Cardiac muscle cell (in vitro differentiated cells and primary cell): ENCODE data around the gene SPACA6. TPM values are rescaled to one million over a fixed set of nuclear protein-coding genes. Genes with fewer than 3 reads are reported as not detected.

Source experiments
- DNase-seq, 2 donors: peaks; one replicate each; pipeline versions ENCODE4 v3.0.0 to v3.0.0-alpha.2; 2010 to 2017; ENCODE audit warnings: low read depth in 1 of 2, low spot score in 1 of 2
- H3K27ac ChIP-seq: fragments of 200-600 bp; sonication (generic); 2 replicates; pipeline ENCODE4 v1.5.1; 2016
- H3K27me3 ChIP-seq: fragments of 200-600 bp; sonication (generic); 2 replicates; pipeline ENCODE4 v1.6.0; 2016; ENCODE audit warnings: control low read depth
- H3K36me3 ChIP-seq: fragments of 200-600 bp; sonication (generic); 2 replicates; pipeline ENCODE4 v1.5.1; 2016; ENCODE audit warnings: control low read depth
- H3K4me1 ChIP-seq: fragments of 200-600 bp; sonication (generic); 2 replicates; pipeline ENCODE4 v1.8.1; 2017; ENCODE audit warnings: low read depth, mild to moderate bottlenecking, mixed run types
- H3K4me3 ChIP-seq: fragments of 200-600 bp; sonication (generic); 2 replicates; pipeline ENCODE4 v1.5.1; 2016; ENCODE audit warnings: mild to moderate bottlenecking
- H3K9me3 ChIP-seq: fragments of 200-600 bp; sonication (generic); 2 replicates; pipeline ENCODE4 v1.5.1; 2017; ENCODE audit warnings: low read depth, mild to moderate bottlenecking, control low read depth
- polyA plus RNA-seq: library from polyadenylated mRNA; unstranded; fragments of >200 nt; fragmentation: Nextera tagmentation; extraction: Ambion mirVana; gene quantifications from 2 replicates; pipeline ENCODE4 v1.2.1, GENCODE V29; 2016
- total RNA-seq: library from RNA; depleted of rRNA; stranded (reverse); fragments of >200 nt; gene quantifications from 2 replicates; pipeline ENCODE4 v1.2.3, GENCODE V29; 2016
- TF ChIP-seq, protein P1 (sequence below): IDR thresholded peaks from 2 replicates; pipeline ENCODE4 v1.5.1; 2012; ENCODE audit warnings: low read depth, mild to moderate bottlenecking, low read length

SPACA6 gene
- total and polyA plus RNA-seq, 2 experiments from 2014 or later = 13.8 to 16.5 TPM

DNA sequence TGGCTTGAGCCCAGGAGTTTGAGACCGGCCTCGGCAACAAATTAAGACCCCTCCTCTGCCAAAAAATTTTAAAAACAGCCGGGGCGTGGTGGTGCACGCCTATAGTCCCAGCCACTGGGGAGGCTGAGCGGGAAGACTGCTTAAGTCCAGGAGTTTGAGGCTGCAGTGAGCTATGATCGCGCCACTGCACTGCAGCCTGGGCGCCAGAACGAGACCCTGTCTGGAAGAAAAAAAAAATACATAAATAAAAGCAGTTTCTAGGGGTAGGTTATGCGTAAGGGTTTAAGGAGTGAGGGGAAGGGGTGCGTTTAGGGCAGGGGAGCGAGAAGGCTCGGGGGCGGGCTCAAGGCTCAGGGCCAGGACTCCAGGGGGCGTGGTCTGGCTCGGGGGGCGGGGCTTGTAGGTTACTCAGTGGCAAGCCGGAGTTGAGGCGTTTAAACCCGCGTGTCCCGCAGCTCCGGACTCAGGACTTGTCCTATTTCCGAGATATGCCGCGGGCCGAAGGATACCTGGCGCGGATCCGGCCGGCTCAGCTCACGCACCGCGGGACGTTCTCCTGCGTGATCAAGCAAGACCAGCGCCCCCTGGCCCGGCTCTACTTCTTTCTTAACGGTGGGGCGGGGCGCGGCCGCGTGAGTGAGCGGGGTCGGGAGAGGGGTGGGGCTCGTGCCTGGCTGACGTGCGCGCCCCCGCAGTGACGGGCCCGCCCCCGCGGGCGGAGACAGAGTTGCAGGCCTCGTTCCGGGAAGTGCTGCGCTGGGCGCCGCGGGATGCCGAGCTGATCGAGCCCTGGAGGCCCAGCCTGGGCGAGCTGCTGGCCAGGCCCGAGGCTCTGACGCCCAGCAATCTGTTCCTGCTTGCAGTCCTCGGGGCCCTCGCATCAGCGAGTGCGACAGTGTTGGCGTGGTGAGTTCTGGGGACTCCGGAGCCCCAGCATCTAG, 10.7 kb downstream of the SPACA6 start:
- H3K27ac ChIP-seq = peak overlapping the region; percentile 84
- TF ChIP-seq, protein P1, sequence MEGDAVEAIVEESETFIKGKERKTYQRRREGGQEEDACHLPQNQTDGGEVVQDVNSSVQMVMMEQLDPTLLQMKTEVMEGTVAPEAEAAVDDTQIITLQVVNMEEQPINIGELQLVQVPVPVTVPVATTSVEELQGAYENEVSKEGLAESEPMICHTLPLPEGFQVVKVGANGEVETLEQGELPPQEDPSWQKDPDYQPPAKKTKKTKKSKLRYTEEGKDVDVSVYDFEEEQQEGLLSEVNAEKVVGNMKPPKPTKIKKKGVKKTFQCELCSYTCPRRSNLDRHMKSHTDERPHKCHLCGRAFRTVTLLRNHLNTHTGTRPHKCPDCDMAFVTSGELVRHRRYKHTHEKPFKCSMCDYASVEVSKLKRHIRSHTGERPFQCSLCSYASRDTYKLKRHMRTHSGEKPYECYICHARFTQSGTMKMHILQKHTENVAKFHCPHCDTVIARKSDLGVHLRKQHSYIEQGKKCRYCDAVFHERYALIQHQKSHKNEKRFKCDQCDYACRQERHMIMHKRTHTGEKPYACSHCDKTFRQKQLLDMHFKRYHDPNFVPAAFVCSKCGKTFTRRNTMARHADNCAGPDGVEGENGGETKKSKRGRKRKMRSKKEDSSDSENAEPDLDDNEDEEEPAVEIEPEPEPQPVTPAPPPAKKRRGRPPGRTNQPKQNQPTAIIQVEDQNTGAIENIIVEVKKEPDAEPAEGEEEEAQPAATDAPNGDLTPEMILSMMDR = peak; percentile 54
- H3K9me3 ChIP-seq = no peaks in the 10 kb centered on the region
- no peaks in the 10 kb centered on the region for H3K27me3 ChIP-seq
- H3K4me1 ChIP-seq = peaks cover 12% of the 10 kb centered on the region
- DNase-seq = peak; percentile 96 to 97
- H3K36me3 ChIP-seq = peaks cover 13% of the 10 kb centered on the region
- H3K4me3 ChIP-seq = peak overlapping the region; percentile 41

DNA sequence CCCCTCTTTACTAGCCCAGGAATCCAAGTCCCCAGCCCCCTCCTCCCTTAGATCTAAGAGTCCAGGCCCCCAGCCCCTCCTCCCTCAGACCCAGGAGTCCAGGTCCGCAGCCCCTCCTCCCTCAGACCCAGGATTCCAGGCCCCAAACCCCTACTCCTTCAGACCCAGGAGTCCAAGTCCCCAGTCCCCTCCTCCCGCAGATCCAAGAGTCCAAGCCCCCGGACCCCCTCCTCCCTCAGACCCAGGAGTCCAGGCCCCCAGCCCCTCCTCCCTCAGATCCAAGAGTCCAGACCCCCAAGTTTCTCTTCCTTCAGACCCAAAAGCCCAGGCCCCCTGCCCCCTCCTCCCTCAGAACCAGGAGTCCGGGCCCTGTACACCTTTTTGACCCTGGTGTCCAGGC, 11.5 kb downstream of the SPACA6 start:
- TF ChIP-seq, protein P1 = no peak
- H3K27ac ChIP-seq = peak overlapping the region; percentile 84
- H3K9me3 ChIP-seq = no peaks in the 10 kb centered on the region
- H3K4me3 ChIP-seq = peak overlapping the region; percentile 41
- no peaks in the 10 kb centered on the region for H3K27me3 ChIP-seq
- peaks cover 13% of the 10 kb centered on the region for H3K36me3 ChIP-seq
- H3K4me1 ChIP-seq = peaks cover 12% of the 10 kb centered on the region
- no peak for DNase-seq

DNA sequence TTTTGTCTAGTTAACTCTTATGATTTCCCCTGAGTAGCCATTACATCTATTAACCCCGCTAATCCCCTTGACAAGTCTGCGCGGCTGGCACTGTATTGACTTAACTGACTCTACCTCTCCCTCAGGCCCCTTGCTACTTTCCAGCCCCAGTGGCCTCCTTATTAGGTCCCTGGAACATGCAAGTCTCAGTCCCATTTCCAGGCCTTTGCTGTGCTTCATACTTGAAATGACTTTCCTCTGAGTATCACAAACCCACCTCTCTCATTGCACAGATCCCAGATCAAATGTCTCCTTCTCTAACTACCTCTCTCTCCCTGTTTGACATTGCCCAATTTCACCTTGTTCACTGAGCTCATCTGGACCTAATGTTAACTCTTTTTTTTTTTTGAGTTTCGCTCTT, 13.2 kb downstream of the SPACA6 start:
- no peaks in the 10 kb centered on the region for H3K9me3 ChIP-seq
- DNase-seq = no peak
- H3K4me3 ChIP-seq = no peak overlapping the region
- peaks cover 10% of the 10 kb centered on the region for H3K4me1 ChIP-seq
- no peak overlapping the region for H3K27ac ChIP-seq
- TF ChIP-seq, protein P1 = no peak
- peaks cover 13% of the 10 kb centered on the region for H3K36me3 ChIP-seq
- H3K27me3 ChIP-seq = no peaks in the 10 kb centered on the region

DNA sequence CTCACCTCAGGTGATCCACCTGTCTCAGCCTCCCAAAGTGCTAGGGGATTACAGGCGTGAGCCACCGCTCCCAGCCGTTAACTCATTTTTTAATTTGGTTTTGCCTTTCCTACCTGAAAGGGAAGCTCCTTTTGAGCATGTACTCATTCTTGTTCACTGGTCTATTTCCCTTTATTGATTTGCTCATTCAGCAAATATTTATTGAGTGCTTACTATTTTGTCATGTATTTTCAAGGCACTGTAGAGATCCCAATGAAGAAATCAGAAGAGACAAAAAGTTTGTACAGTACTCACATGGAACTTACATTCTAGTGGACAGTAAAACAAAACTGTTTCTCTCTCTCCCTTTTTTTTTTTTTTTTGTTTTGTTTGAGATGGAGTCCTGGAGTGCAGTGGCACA, 13.8 kb downstream of the SPACA6 start:
- no peaks in the 10 kb centered on the region for H3K27me3 ChIP-seq
- peaks cover 13% of the 10 kb centered on the region for H3K36me3 ChIP-seq
- no peaks in the 10 kb centered on the region for H3K9me3 ChIP-seq

DNA sequence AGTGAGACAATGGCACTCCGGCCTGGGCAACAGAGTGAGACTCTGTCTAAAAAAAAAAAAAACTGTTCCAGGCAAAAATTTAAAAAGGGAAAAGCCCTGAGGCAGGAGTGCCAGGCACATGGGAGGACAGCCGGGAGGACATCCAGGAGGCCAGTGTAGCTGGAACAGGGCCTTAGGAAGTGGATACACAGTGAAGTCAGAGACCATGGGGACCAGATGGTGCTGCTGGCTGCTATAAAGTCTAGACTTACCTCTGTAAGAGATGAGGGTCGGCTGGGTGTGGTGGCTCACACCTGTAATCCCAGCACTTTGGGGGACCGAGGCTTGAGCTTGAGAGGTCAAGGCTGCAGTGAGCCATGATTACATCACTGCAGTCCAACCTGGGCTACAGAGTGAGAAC, 15.7 kb downstream of the SPACA6 start:
- Histone ChIP-seq H3K27ac (no peak overlapping the region), H3K36me3 (peaks cover 13% of the 10 kb centered on the region), H3K4me1 (no peaks in the 10 kb centered on the region), H3K27me3 (no peaks in the 10 kb centered on the region), H3K4me3 (no peak overlapping the region), H3K9me3 (no peaks in the 10 kb centered on the region)
- DNase-seq = no peak
- TF ChIP-seq, protein P1 = no peak

More for the DNA sequence above, 13.8 kb downstream of the SPACA6 start:
- Histone ChIP-seq H3K4me3 (no peak overlapping the region), H3K27ac (no peak overlapping the region), H3K4me1 (peaks cover 4% of the 10 kb centered on the region)
- TF ChIP-seq, protein P1 = no peak
- DNase-seq = no peak
